Esophagus muscularis mucosa (tissue), 4 donors: Measurements from ENCODE around the gene PRM2. TPM values are rescaled to one million over a fixed set of nuclear protein-coding genes. Genes with fewer than 3 reads are reported as not detected.

Source experiments
- DNase-seq: peaks from one replicate; pipeline ENCODE4 v3.0.0-alpha.2; 2017; ENCODE audit errors: extremely low spot score
- H3K27ac ChIP-seq, 4 donors: fragments of 200-600 bp; sonication (generic); replicated peaks in 1 of 4; 1 replicate in 3 of 4; 2 replicates in 1 of 4; pipeline ENCODE4 v1.5.1; 2016 to 2019; ENCODE audit warnings: mild to moderate bottlenecking in 1 of 4
- H3K27me3 ChIP-seq, 4 donors: fragments of 200-600 bp; sonication (generic); one replicate each; pipeline versions ENCODE4 v1.5.1 to v1.6.0; 2016 to 2019
- H3K36me3 ChIP-seq, 4 donors: fragments of 200-600 bp; sonication (generic); one replicate each; pipeline ENCODE4 v1.5.1; 2016 to 2019
- H3K4me1 ChIP-seq, 4 donors: fragments of 200-600 bp; sonication (generic); one replicate each; pipeline ENCODE4 v1.5.1; 2016 to 2019
- H3K4me3 ChIP-seq, 4 donors: fragments of 200-600 bp; sonication (generic); 1 replicate in 2 of 4; 2 replicates in 2 of 4; pipeline ENCODE4 v1.5.1; 2016 to 2019; ENCODE audit warnings: mild to moderate bottlenecking in 4 of 4, moderate library complexity in 1 of 4
- H3K9me3 ChIP-seq, 4 donors: fragments of 200-600 bp; sonication (generic); 1 replicate in 3 of 4; 2 replicates in 1 of 4; pipeline ENCODE4 v1.5.1; 2016 to 2019
- CTCF ChIP-seq, 3 experiments: fragments of 200-600 bp in 2 of 3; fragments of 450-650 bp in 1 of 3; sonication (generic) in 2 of 3; IDR thresholded peaks; one replicate each; pipeline ENCODE4 v1.5.1; 2017 to 2019; ENCODE audit warnings: antibody characterized with exemption in 3 of 3, mild to moderate bottlenecking in 2 of 3, moderate library complexity in 1 of 3
- EP300 ChIP-seq: sonication (generic); formaldehyde crosslinking; IDR thresholded peaks from one replicate; pipeline ENCODE4 v1.6.1; 2017; ENCODE audit warnings: antibody characterized with exemption
- POLR2A ChIP-seq: fragments of 450-650 bp; IDR thresholded peaks from one replicate; pipeline ENCODE4 v1.6.1; 2017; ENCODE audit warnings: antibody characterized with exemption, moderate library complexity, mild to moderate bottlenecking, low read depth
- POLR2AphosphoS5 ChIP-seq, 2 donors: sonication (generic); formaldehyde crosslinking; IDR thresholded peaks; one replicate each; pipeline ENCODE4 v1.6.1; 2017; ENCODE audit warnings: antibody characterized with exemption in 2 of 2
- WGBS: methylation state at CpG from one replicate; pipeline ENCODE4 v1.1.5; 2018; 5-methylcytosine and 5-hydroxymethylcytosine counted together
- intact Hi-C: fragments of 100-400 bp; cut with DNase I; formaldehyde crosslinking; loops from one replicate; pipeline ENCODE4 v1.15.1; 2023
- total RNA-seq, 4 donors: library from RNA; depleted of rRNA; stranded (reverse); fragments of >200 nt; gene quantifications; one replicate each; pipeline versions ENCODE4 v1.1.0 to v1.2.1, GENCODE V29; 2016

PRM2 gene
- total RNA-seq: not detected

GRCh38 chr16:11276143-11276895 is at the start of gene PRM2:
PRM2 (minus strand) TSS chr16:11276480; CDS start chr16:11276370, 110 bp downstream.
- no peak for DNase-seq
- Histone ChIP-seq H3K27me3 (no peaks in the 10 kb centered on the region), H3K27ac (no peak within 1 kb of the TSS), H3K36me3 (no peaks in the 10 kb centered on the region), H3K9me3 (no peaks in the 10 kb centered on the region), H3K4me3 (no peak within 1 kb of the TSS), H3K4me1 (no peaks in the 10 kb centered on the region)
- TF ChIP-seq POLR2A: no peak
- TF ChIP-seq CTCF (IDR thresholded peaks at IDR 0.05): no peak
- TF ChIP-seq EP300: no peak
- no peak for TF ChIP-seq POLR2AphosphoS5 (IDR thresholded peaks at IDR 0.05)
- intact Hi-C loops: no loop called here
- 92% methylated on average over 19 of the region's 26 CpGs for WGBS

- Histone ChIP-seq H3K27me3 (no peaks in the 10 kb centered on the region), H3K27ac (no peak overlapping the region), H3K36me3 (no peaks in the 10 kb centered on the region), H3K4me1 (peaks cover 14 to 22% (median 20%) of the 10 kb centered on the region in 4 donors), H3K4me3 (no peak overlapping the region), H3K9me3 (no peaks in the 10 kb centered on the region)
- no peak for DNase-seq
- 77% methylated on average over 9 of the region's 10 CpGs for WGBS
- intact Hi-C loops: no loop called here
- TF ChIP-seq CTCF (IDR thresholded peaks at IDR 0.05) (no peak), POLR2A (no peak), EP300 (no peak), POLR2AphosphoS5 (IDR thresholded peaks at IDR 0.05) (no peak)
Observed at GRCh38 chr16:11325404-11326083, 49.3 kb upstream of the PRM2 start.

GRCh38 chr16:11323551-11324336 is 47.5 kb upstream of the PRM2 start:
- WGBS: 87% methylated on average over 4 of the region's 11 CpGs

GRCh38 chr16:11322823-11323222 is 46.5 kb upstream of the PRM2 start:
- Histone ChIP-seq H3K9me3 (no peaks in the 10 kb centered on the region), H3K27ac (no peak overlapping the region), H3K4me3 (no peak overlapping the region), H3K4me1 (peaks cover 0 to 3% (median 1%) of the 10 kb centered on the region in 4 donors), H3K36me3 (no peaks in the 10 kb centered on the region), H3K27me3 (no peaks in the 10 kb centered on the region)
- WGBS: 77% methylated on average over 2 of the region's 3 CpGs
- no peak for DNase-seq
- TF ChIP-seq POLR2AphosphoS5 (IDR thresholded peaks at IDR 0.05) (no peak), EP300 (no peak), CTCF (IDR thresholded peaks at IDR 0.05) (no peak), POLR2A (no peak)
- intact Hi-C loops: no loop called here

More at GRCh38 chr16:11323551-11324336, 47.5 kb upstream of the PRM2 start:
- intact Hi-C loops: no loop called here
- Histone ChIP-seq H3K27me3 (no peaks in the 10 kb centered on the region), H3K4me1 (peaks cover 5 to 12% (median 11%) of the 10 kb centered on the region in 4 donors), H3K9me3 (no peaks in the 10 kb centered on the region), H3K36me3 (no peaks in the 10 kb centered on the region), H3K4me3 (no peak overlapping the region), H3K27ac (no peak overlapping the region)
- no peak for DNase-seq
- no peak for TF ChIP-seq POLR2AphosphoS5 (IDR thresholded peaks at IDR 0.05)
- TF ChIP-seq POLR2A: no peak
- TF ChIP-seq CTCF (IDR thresholded peaks at IDR 0.05): no peak
- TF ChIP-seq EP300: no peak
